Subcutaneous abdominal adipose tissue (tissue), 5 donors: ENCODE data around the gene DDAH2.

ENCODE experiments used
- H3K27ac ChIP-seq: one replicate; pipeline ENCODE4 v1.7.0; 2013; ENCODE audit warnings: low read depth, mild to moderate bottlenecking, inconsistent platforms, low read length, moderate library complexity
- H3K27me3 ChIP-seq, 5 donors: one replicate each; pipeline ENCODE4 v1.7.0; 2013; ENCODE audit warnings: low read length in 5 of 5, inconsistent platforms in 1 of 5; ENCODE audit not compliant: control insufficient read depth in 5 of 5, insufficient read depth in 4 of 5
- H3K36me3 ChIP-seq, 5 donors: one replicate each; pipeline ENCODE4 v1.7.0; 2013; ENCODE audit warnings: low read length in 5 of 5; ENCODE audit not compliant: control insufficient read depth in 5 of 5, insufficient read depth in 5 of 5
- H3K4me1 ChIP-seq, 5 donors: one replicate each; pipeline ENCODE4 v1.7.0; 2013; ENCODE audit warnings: low read length in 5 of 5, mild to moderate bottlenecking in 3 of 5, moderate library complexity in 1 of 5; ENCODE audit not compliant: control insufficient read depth in 5 of 5, insufficient read depth in 5 of 5
- H3K4me3 ChIP-seq, 5 donors: one replicate each; pipeline ENCODE4 v1.7.0; 2013; ENCODE audit warnings: low read length in 5 of 5, low read depth in 1 of 5
- H3K9ac ChIP-seq, 5 donors: one replicate each; pipeline ENCODE4 v1.7.0; 2013; ENCODE audit warnings: low read length in 5 of 5, mild to moderate bottlenecking in 4 of 5, moderate library complexity in 3 of 5
- H3K9me3 ChIP-seq, 5 donors: one replicate each; pipeline ENCODE4 v1.7.0; 2013; ENCODE audit warnings: low read length in 5 of 5; ENCODE audit not compliant: control insufficient read depth in 5 of 5
- donor health status: healthy.
- donor health status: healthy.
- donor health status: healthy.
- donor health status: healthy.
- donor health status: healthy.

The DDAH2 gene

GRCh38 chr6:31707701-31708100 lies 21.4 kb downstream of the DDAH2 start:
- Histone ChIP-seq H3K4me1 (peaks cover 0 to 18% (median 12%) of the 10 kb centered on the region in 5 donors), H3K27me3 (peaks cover 0 to 4% (median 4%) of the 10 kb centered on the region in 5 donors), H3K27ac (no peak overlapping the region), H3K36me3 (no peaks in the 10 kb centered on the region), H3K9me3 (no peaks in the 10 kb centered on the region), H3K9ac (no peak overlapping the region), H3K4me3 (no peak overlapping the region)

DNA sequence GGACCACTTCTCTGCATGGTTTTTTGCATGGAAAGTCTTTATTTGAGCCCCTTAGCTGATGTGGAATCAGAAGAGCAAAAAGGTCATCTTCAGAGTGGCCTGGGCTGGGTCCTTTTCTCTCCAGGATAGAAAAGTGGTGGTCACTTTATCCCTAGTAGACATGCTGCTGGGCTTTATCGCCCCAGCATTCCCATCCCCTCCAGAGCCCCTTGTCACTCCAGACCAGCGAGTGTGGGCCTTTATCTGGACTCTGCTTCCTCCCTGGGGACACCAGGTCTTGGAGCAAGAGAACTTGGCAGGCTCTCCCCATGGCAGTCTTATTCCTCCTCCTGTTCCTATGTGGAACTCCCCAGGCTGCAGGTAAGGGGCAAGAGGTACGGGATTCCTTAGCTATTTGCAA lies 22.5 kb downstream of the DDAH2 start, which contains the start of gene LY6G6F:
TSS of gene LY6G6F (plus strand) at position 268 of the 400 bp plus-strand sequence. CDS start at position 309, 41 bp downstream.
- Histone ChIP-seq H3K36me3 (no peaks in the 10 kb centered on the region), H3K27me3 (peaks cover 0 to 4% (median 4%) of the 10 kb centered on the region in 5 donors), H3K27ac (no peak within 1 kb of the TSS), H3K9me3 (no peaks in the 10 kb centered on the region), H3K9ac (no peak within 1 kb of the TSS), H3K4me3 (no peak within 1 kb of the TSS), H3K4me1 (peaks cover 5 to 29% (median 22%) of the 10 kb centered on the region in 5 donors)

GRCh38 chr6:31705931-31706330 lies 23.2 kb downstream of the DDAH2 start:
- Histone ChIP-seq H3K4me3 (no peak overlapping the region), H3K9me3 (no peaks in the 10 kb centered on the region), H3K9ac (no peak overlapping the region), H3K4me1 (peaks cover 6 to 32% (median 23%) of the 10 kb centered on the region in 5 donors), H3K27me3 (peaks cover 0 to 4% (median 4%) of the 10 kb centered on the region in 5 donors), H3K36me3 (peaks cover 0 to 3% (median 0%) of the 10 kb centered on the region in 5 donors), H3K27ac (no peak overlapping the region)

DNA sequence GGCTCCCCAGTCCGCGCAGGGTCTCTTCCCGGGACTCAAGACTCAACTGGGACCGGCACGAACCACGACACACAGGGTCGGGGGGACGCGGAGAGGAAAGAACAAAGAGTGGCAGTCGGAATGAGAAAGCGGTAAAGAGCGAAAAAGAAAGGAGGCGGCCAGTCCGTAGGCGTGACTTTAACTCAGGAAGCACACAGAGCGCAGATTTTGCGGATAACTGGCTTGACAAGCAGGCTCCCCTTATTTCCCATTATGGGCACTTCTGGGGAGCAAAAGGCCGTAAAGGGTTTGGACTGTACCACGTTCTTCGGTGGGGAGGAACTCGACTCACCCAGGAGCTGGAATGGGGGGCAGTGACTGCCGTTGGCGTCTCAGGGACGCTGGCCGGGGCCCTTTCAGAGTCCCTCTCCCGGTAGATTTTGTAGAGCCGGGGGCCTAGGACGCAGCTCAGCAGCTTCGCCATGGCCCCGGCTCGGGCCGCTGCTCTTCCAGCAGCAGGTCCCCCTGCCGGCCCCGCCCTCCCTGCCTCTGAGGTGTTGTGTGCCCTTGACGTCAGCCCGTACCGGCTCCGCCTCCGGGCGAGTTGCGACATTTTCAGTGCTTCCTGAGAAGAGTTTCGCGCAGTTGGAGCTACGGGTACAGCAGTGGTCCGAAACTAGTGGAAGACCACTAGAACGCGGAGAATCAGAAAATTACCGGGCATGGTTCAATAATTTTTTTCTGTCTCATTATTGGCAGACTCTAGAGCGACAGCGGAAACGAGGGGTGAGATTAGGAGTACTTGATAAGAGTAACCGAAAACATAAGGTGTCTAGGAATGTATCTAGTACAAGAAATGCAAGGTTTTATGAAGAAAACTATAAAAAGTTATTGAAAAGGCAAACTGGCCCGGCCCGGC lies 26.0 kb downstream of the DDAH2 start, which contains the start of gene ABHD16A:
TSS of gene ABHD16A (minus strand) at position 506 of the 898 bp plus-strand sequence. CDS start at position 463, 43 bp downstream.
- Histone ChIP-seq H3K27ac (peak within 1 kb of the TSS; percentile 97), H3K9me3 (no peaks in the 10 kb centered on the region), H3K4me1 (peaks cover 6 to 31% (median 24%) of the 10 kb centered on the region in 5 donors), H3K9ac (peak within 1 kb of the TSS; percentile 90 to 97 (median 96)), H3K4me3 (peak within 1 kb of the TSS; percentile 89 to 98 (median 94)), H3K36me3 (peaks cover 0 to 19% (median 12%) of the 10 kb centered on the region in 5 donors), H3K27me3 (no peaks in the 10 kb centered on the region)

GRCh38 chr6:31702405-31702818 lies 26.7 kb downstream of the DDAH2 start:
- Histone ChIP-seq H3K36me3 (peaks cover 2 to 24% (median 12%) of the 10 kb centered on the region in 5 donors), H3K27me3 (no peaks in the 10 kb centered on the region), H3K4me3 (peak overlapping the region; percentile 89 to 98 (median 94)), H3K27ac (peak overlapping the region; percentile 97), H3K9me3 (no peaks in the 10 kb centered on the region), H3K9ac (peak overlapping the region; percentile 90 to 97 (median 96)), H3K4me1 (peaks cover 6 to 35% (median 24%) of the 10 kb centered on the region in 5 donors)

DNA sequence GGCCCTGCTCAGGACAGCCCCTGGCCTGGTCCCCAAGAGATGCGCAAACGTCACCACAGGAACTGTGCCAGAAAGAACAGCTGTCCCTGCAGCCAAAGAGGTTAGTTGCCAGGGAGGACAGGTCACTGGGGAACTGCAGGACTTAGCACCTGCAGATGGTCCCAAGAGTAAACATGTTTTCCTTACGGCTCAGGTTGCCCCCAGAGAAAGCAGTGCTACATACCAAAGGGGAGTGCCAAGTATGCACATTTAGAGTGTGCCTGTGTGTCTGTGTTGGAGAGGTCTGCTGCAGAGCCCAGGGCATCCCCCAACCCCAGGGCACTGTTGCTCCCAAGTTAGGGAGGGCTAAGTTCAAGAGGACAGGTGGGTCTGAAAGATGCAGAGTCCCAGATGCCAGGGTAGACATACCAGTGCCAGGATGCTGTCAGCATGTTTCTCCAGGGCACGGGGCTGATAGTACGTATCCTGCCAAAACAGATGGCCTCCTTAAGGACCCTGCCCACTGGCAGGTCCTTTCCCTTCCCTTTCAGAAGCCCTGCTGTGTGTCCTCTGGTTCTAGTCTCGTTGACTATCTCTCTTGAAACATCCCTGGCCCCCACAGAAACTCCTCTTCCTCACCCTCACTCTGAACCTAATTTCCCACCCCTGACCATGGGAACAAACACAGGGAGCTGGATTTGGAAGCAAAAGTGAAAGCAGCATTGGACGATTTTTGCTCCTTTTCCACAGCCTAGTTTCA lies 27.3 kb downstream of the DDAH2 start:
- peaks cover 6 to 35% (median 24%) of the 10 kb centered on the region in 5 donors for H3K4me1 ChIP-seq
- peak overlapping the region; percentile 97 for H3K27ac ChIP-seq
- peak overlapping the region; percentile 90 to 97 (median 96) for H3K9ac ChIP-seq

GRCh38 chr6:31700740-31701401 lies 28.2 kb downstream of the DDAH2 start:
- H3K4me1 ChIP-seq = peaks cover 6 to 38% (median 24%) of the 10 kb centered on the region in 5 donors
- no peak overlapping the region for H3K27ac ChIP-seq
- H3K9me3 ChIP-seq = no peaks in the 10 kb centered on the region
- no peak overlapping the region for H3K4me3 ChIP-seq
- H3K27me3 ChIP-seq = no peaks in the 10 kb centered on the region
- H3K36me3 ChIP-seq = peaks cover 2 to 38% (median 22%) of the 10 kb centered on the region in 5 donors
- peak overlapping the region in 2 of 5 donors; percentile 9 to 30 for H3K9ac ChIP-seq

More for the DNA sequence above, 27.3 kb downstream of the DDAH2 start:
- Histone ChIP-seq H3K36me3 (peaks cover 2 to 29% (median 14%) of the 10 kb centered on the region in 5 donors), H3K4me3 (peak overlapping the region; percentile 89 to 98 (median 94)), H3K9me3 (no peaks in the 10 kb centered on the region), H3K27me3 (no peaks in the 10 kb centered on the region)

GRCh38 chr6:31697555-31697954 lies 31.5 kb downstream of the DDAH2 start:
- Histone ChIP-seq H3K27ac (no peak overlapping the region), H3K4me3 (no peak overlapping the region), H3K9ac (peak overlapping the region in 1 of 5 donors; percentile 10), H3K27me3 (no peaks in the 10 kb centered on the region), H3K36me3 (peaks cover 2 to 69% (median 47%) of the 10 kb centered on the region in 5 donors), H3K9me3 (no peaks in the 10 kb centered on the region), H3K4me1 (peaks cover 6 to 26% (median 19%) of the 10 kb centered on the region in 5 donors)

DNA sequence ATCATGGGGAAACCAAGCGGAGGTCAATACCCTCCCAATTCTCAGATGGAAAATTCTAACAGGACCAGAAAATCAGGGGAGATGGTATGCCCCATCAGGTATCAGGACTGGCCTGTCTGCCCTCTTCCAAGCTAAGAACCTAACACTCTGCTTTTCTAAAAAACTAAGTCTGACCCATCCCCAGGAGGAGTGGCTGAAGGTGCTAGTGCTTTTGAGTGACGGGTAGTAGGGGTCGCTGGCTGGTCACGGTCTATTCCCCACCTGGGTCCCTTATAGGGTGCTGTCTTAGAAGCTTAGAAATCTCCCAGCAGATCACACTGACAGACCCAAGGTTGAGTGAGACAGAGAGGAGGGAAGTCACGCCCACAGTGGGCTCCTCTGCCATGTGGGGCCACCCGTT lies 35.6 kb downstream of the DDAH2 start:
- Histone ChIP-seq H3K9ac (no peak overlapping the region), H3K27me3 (no peaks in the 10 kb centered on the region), H3K9me3 (no peaks in the 10 kb centered on the region), H3K4me1 (peaks cover 0 to 7% (median 0%) of the 10 kb centered on the region in 5 donors), H3K36me3 (peaks cover 5 to 89% (median 71%) of the 10 kb centered on the region in 5 donors), H3K4me3 (no peak overlapping the region), H3K27ac (no peak overlapping the region)
